Adipose tissue (tissue), 3 donors: ENCODE data around the gene MLLT3. TPM values are rescaled to one million over a fixed set of nuclear protein-coding genes. Genes with fewer than 3 reads are reported as not detected.

ENCODE experiments used
- H3K27ac ChIP-seq: one replicate; pipeline ENCODE4 v1.5.1; 2013; ENCODE audit warnings: low read depth, low read length
- WGBS, 3 donors: extraction: QIAGEN DNeasy Blood & Tissue Kit; methylation state at CpG; one replicate each; pipeline ENCODE4 v1.1.7; 2013; 5-methylcytosine and 5-hydroxymethylcytosine counted together
- polyA plus RNA-seq, 3 donors: library from polyadenylated mRNA; stranded (reverse); fragments of 200-250 nt; gene quantifications; one replicate each; pipeline ENCODE4 v1.2.3, GENCODE V29; 2013
- donor health status: healthy with polysubstance abuse.
- donor health status: Bipolar disorder and iron deficiency.
- donor health status: healthy.

Gene MLLT3
- polyA plus RNA-seq, 3 donors = 2.5 to 10.7 (median 5.9) TPM

DNA sequence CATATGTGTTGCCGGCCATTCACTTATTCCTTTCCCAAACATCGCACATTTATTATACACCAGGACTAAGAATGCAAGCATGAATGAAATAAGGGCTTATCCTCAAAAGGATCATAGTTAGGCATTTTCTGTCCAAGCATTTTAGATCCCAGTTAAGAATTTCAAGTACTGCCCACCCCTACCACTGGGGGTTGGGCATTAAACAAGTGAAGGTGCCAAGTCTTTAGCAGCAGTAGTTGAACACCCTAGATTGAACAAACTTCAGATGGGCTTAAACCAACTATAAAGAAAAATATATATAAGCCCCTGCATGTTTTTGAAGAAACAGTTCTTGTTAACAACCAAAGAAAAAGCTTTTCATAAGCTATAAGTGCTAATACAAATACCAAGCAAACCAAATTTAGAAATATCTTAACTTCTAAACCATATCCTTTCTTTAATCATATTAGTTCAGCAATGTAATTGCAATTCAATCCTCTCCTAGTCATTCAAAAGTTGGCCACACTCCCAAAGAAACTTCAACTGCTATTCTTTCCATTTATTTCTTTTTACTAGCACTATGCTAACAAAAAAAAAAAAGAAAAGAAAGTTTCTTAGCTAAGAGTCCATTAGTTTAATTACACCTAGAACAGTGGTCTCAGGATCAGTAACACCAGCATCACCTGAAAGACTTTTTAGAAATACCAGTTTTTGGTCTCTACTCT is 149.8 kb downstream of the MLLT3 start:
- no peak overlapping the region for H3K27ac ChIP-seq
- 96 to 99% (median 97%) methylated on average over 2 of the region's 2 CpGs for WGBS, 3 donors

- H3K27ac ChIP-seq = no peak overlapping the region
- WGBS, 3 donors = 85 to 90% (median 87%) methylated on average over 1 of the region's 1 CpG
Measured at GRCh38 chr9:20466328-20467008, 155.8 kb downstream of the MLLT3 start.

GRCh38 chr9:20464242-20464641 is 158.1 kb downstream of the MLLT3 start:
- no peak overlapping the region for H3K27ac ChIP-seq
- 84 to 88% (median 86%) methylated on average over 4 of the region's 4 CpGs for WGBS, 3 donors

DNA sequence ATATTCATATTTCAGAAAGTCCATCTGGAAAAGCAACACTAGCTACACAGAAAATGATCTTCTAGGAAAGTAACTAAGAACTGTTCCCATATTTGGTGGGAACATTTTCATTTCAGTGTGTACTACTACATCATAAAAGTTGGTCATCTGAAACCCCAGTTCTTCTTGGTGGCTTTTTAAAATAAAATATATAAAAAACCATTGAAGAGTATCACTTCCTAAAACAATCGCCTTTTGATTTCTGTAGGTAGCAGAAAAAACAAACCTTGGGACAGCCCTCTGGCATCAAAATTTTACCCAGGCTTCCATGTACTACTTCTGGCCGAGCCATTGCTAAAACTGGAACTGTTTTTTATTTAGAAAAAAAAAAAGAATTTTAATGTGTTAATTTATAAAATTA is 158.5 kb downstream of the MLLT3 start:
- 91 to 96% (median 92%) methylated on average over 2 of the region's 2 CpGs for WGBS, 3 donors
- no peak overlapping the region for H3K27ac ChIP-seq

GRCh38 chr9:20462410-20462809 is 159.9 kb downstream of the MLLT3 start:
- H3K27ac ChIP-seq = no peak overlapping the region
- 95 to 98% (median 95%) methylated on average over 3 of the region's 3 CpGs for WGBS, 3 donors

GRCh38 chr9:20447291-20447690 is 175.0 kb downstream of the MLLT3 start:
- no peak overlapping the region for H3K27ac ChIP-seq

GRCh38 chr9:20446248-20446647 is 176.1 kb downstream of the MLLT3 start:
- WGBS, 3 donors = 57 to 88% (median 82%) methylated on average over 5 of the region's 5 CpGs
- H3K27ac ChIP-seq = no peak overlapping the region

GRCh38 chr9:20442461-20443319 is 179.6 kb downstream of the MLLT3 start:
- no peak overlapping the region for H3K27ac ChIP-seq
- 82 to 87% (median 82%) methylated on average over 3 of the region's 3 CpGs for whole genome bisulfite sequencing, 3 donors

GRCh38 chr9:20441711-20442423 is 180.4 kb downstream of the MLLT3 start:
- no peak overlapping the region for H3K27ac ChIP-seq
- 67 to 87% (median 70%) methylated on average over 4 of the region's 4 CpGs for WGBS, 3 donors

GRCh38 chr9:20441166-20441565 is 181.1 kb downstream of the MLLT3 start:
- no peak overlapping the region for H3K27ac ChIP-seq
- 61 to 83% (median 65%) methylated on average over 4 of the region's 4 CpGs for WGBS, 3 donors

GRCh38 chr9:20437476-20437875 is 184.8 kb downstream of the MLLT3 start:
- H3K27ac ChIP-seq = no peak overlapping the region
- 39 to 78% (median 59%) methylated on average over 2 of the region's 2 CpGs for WGBS, 3 donors

- WGBS, 3 donors = 58 to 97% (median 93%) methylated on average over 1 of the region's 1 CpG
- no peak overlapping the region for H3K27ac ChIP-seq
Measured at GRCh38 chr9:20436476-20437195, 185.7 kb downstream of the MLLT3 start.

GRCh38 chr9:20428976-20429375 is 193.3 kb downstream of the MLLT3 start:
- H3K27ac ChIP-seq = no peak overlapping the region
- WGBS, 3 donors = 84 to 90% (median 86%) methylated on average over 1 of the region's 1 CpG

GRCh38 chr9:20427359-20427758 is 194.9 kb downstream of the MLLT3 start:
- no peak overlapping the region for H3K27ac ChIP-seq
- WGBS, 3 donors = 71 to 97% (median 90%) methylated on average over 1 of the region's 1 CpG

GRCh38 chr9:20426019-20426418 is 196.3 kb downstream of the MLLT3 start:
- WGBS, 3 donors = 62 to 91% (median 84%) methylated on average over 2 of the region's 2 CpGs
- H3K27ac ChIP-seq = no peak overlapping the region

DNA sequence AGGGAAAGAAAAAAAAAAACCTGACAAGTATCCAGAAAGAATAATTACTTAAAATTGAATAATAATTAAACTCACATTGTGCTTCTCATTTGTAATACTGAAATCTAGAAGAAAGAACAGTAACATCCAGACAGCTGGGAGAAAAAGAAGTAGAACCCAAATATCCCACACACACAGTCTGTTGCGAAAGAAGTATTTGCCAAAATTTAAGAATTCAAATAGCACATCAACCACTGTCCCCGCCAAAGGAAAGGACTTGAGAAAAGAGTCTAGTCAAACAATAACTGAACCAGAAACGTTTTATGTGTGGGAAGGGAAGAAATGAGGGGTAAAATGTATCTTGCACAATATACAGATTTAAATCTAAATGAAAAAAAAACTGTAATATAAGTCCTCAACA is 202.8 kb downstream of the MLLT3 start:
- no peak overlapping the region for H3K27ac ChIP-seq
- WGBS, 3 donors = 44 to 63% (median 48%) methylated on average over 3 of the region's 3 CpGs

DNA sequence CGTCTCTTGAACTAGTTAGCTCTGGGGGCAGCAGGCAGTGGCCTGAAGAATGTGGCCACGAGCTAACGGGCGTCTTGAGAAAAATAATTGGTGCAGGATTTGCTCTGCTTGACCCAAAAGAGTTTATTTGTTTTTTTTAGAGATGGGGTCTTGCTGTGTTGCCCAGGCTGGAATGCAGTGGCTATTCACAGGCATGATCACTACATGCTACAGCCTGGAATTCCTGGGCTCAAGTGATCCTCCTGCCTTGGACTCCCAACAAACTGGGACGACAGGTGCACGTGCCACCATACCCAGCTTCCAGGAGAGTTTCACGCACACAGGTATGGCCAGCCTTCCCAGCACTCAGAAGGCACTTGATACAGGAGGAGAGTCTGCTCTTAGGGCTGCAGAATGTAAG is 203.8 kb downstream of the MLLT3 start:
- 96 to 98% (median 98%) methylated on average over 7 of the region's 7 CpGs for WGBS, 3 donors
- H3K27ac ChIP-seq = no peak overlapping the region
